Transverse colon (tissue), 4 donors: ENCODE data around the gene WT1. TPM values are rescaled to one million over a fixed set of nuclear protein-coding genes. Genes with fewer than 3 reads are reported as not detected.

Experiments
- DNase-seq: peaks from one replicate; pipeline ENCODE4 v3.0.0-alpha.2; 2019
- H3K27ac ChIP-seq, 4 donors: fragments of 200-600 bp; sonication (generic); 2 replicates each; pipeline ENCODE4 v1.5.1; 2016 to 2018; ENCODE audit warnings: inconsistent platforms in 4 of 4
- H3K27me3 ChIP-seq: fragments of 200-600 bp; sonication (generic); 2 replicates; pipeline ENCODE4 v1.5.1; 2017; ENCODE audit warnings: inconsistent platforms
- H3K36me3 ChIP-seq, 4 donors: fragments of 200-600 bp; sonication (generic); 2 replicates each; pipeline ENCODE4 v1.5.1; 2017 to 2019; ENCODE audit warnings: inconsistent platforms in 4 of 4
- H3K4me1 ChIP-seq, 4 donors: fragments of 200-600 bp; sonication (generic); 2 replicates each; pipeline ENCODE4 v1.5.1; 2017 to 2020; ENCODE audit warnings: inconsistent platforms in 4 of 4
- H3K4me3 ChIP-seq, 4 donors: fragments of 200-600 bp; sonication (generic); 1 replicate in 1 of 4; 2 replicates in 3 of 4; pipeline versions ENCODE4 v1.5.1 to v1.6.1; 2017 to 2019; ENCODE audit warnings: inconsistent platforms in 4 of 4
- H3K9me3 ChIP-seq, 2 donors: fragments of 200-600 bp; sonication (generic); 2 replicates each; pipeline ENCODE4 v1.5.1; 2017 to 2019; ENCODE audit warnings: inconsistent platforms in 2 of 2
- CTCF ChIP-seq, 5 experiments: fragments of 200-600 bp in 3 of 5; fragments of 450-650 bp in 2 of 5; sonication (generic) in 3 of 5; IDR thresholded peaks; 1 replicate in 2 of 5; 2 replicates in 3 of 5; pipeline ENCODE4 v1.5.1; 2016 to 2017; ENCODE audit warnings: antibody characterized with exemption in 5 of 5, inconsistent platforms in 3 of 5, mild to moderate bottlenecking in 2 of 5, moderate library complexity in 1 of 5
- EP300 ChIP-seq: sonication (generic); formaldehyde crosslinking; IDR thresholded peaks from one replicate; pipeline ENCODE4 v1.6.1; 2017; ENCODE audit warnings: antibody characterized with exemption, low read depth
- POLR2A ChIP-seq: fragments of 450-650 bp; IDR thresholded peaks from one replicate; pipeline ENCODE4 v1.6.1; 2016; ENCODE audit warnings: antibody characterized with exemption, mild to moderate bottlenecking, moderate library complexity
- POLR2AphosphoS5 ChIP-seq, 3 donors: sonication (generic); formaldehyde crosslinking; IDR thresholded peaks; one replicate each; pipeline ENCODE4 v1.6.1; 2016; ENCODE audit warnings: antibody characterized with exemption in 3 of 3
- WGBS, 2 donors: methylation state at CpG; one replicate each; pipeline ENCODE4 v1.1.5; 2018; ENCODE audit warnings: low coverage in 1 of 2; 5-methylcytosine and 5-hydroxymethylcytosine counted together
- in situ Hi-C, 4 donors: fragments of 200-750 bp; cut with MboI; loops; one replicate each; pipeline versions ENCODE4 v1.15.0 to v1.15.1; 2017; ENCODE audit warnings: low sequenced_read_pairs in 3 of 4, low pct_ligation_motif_present in 1 of 4, low pct_unique_long_range_greater_than_20kb in 1 of 4
- intact Hi-C: fragments of 100-400 bp; cut with DNase I; formaldehyde crosslinking; loops from one replicate; pipeline ENCODE4 v1.15.1; 2023; ENCODE audit warnings: low total_unique reads
- total RNA-seq, 4 donors: library from RNA; depleted of rRNA; stranded (reverse); fragments of >200 nt; gene quantifications; one replicate each; pipeline ENCODE4 v1.1.0, GENCODE V29; 2016

The WT1 gene
- total RNA-seq, 4 donors from 2014 or later: 0.55 to 3.0 (median 0.95) TPM; not detected in 1

- Histone ChIP-seq H3K9me3 (no peaks in the 10 kb centered on the region), H3K4me3 (no peak overlapping the region), H3K4me1 (peaks cover 0 to 7% (median 2%) of the 10 kb centered on the region in 4 donors), H3K36me3 (no peaks in the 10 kb centered on the region), H3K27me3 (no peaks in the 10 kb centered on the region), H3K27ac (no peak overlapping the region)
- in situ Hi-C loops: no loop called here
- TF ChIP-seq POLR2AphosphoS5 (IDR thresholded peaks at IDR 0.05) (no peak), POLR2A (no peak), EP300 (no peak), CTCF (IDR thresholded peaks at IDR 0.05) (no peak)
- intact Hi-C loops: no loop called here
- 82 to 84% methylated on average over 3 of the region's 3 CpGs for WGBS, 2 donors
- DNase-seq: no peak
Measured at GRCh38 chr11:32391479-32391878, 43.9 kb downstream of the WT1 start.

GRCh38 chr11:32390712-32391111, 44.6 kb downstream of the WT1 start:
- peaks cover 0 to 9% (median 2%) of the 10 kb centered on the region in 4 donors for H3K4me1 ChIP-seq
- H3K27me3 ChIP-seq: no peaks in the 10 kb centered on the region
- intact Hi-C loops: no loop called here
- no peaks in the 10 kb centered on the region for H3K9me3 ChIP-seq
- no peak overlapping the region for H3K27ac ChIP-seq
- no peak for DNase-seq
- no peaks in the 10 kb centered on the region for H3K36me3 ChIP-seq
- TF ChIP-seq EP300 (no peak), CTCF (IDR thresholded peaks at IDR 0.05) (no peak), POLR2A (no peak), POLR2AphosphoS5 (IDR thresholded peaks at IDR 0.05) (no peak)
- in situ Hi-C loops: no loop called here
- 75 to 83% methylated on average over 1 of the region's 1 CpG for WGBS, 2 donors
- H3K4me3 ChIP-seq: no peak overlapping the region

GRCh38 chr11:32388871-32389770, 46.2 kb downstream of the WT1 start:
- no peak overlapping the region for H3K27ac ChIP-seq
- intact Hi-C loops: no loop called here
- no peak for DNase-seq
- in situ Hi-C loops: no loop called here
- H3K4me3 ChIP-seq: no peak overlapping the region
- 71 to 80% methylated on average over 3 to 10 of the region's 10 CpGs for WGBS, 2 donors
- no peaks in the 10 kb centered on the region for H3K36me3 ChIP-seq
- TF ChIP-seq POLR2AphosphoS5 (IDR thresholded peaks at IDR 0.05) (no peak), CTCF (IDR thresholded peaks at IDR 0.05) (no peak), POLR2A (no peak), EP300 (no peak)
- H3K27me3 ChIP-seq: no peaks in the 10 kb centered on the region
- H3K9me3 ChIP-seq: no peaks in the 10 kb centered on the region
- H3K4me1 ChIP-seq: peaks cover 0 to 9% (median 2%) of the 10 kb centered on the region in 4 donors

GRCh38 chr11:32388365-32388764, 47.0 kb downstream of the WT1 start:
- Histone ChIP-seq H3K4me1 (peaks cover 0 to 9% (median 2%) of the 10 kb centered on the region in 4 donors), H3K27ac (no peak overlapping the region), H3K4me3 (no peak overlapping the region), H3K27me3 (no peaks in the 10 kb centered on the region), H3K36me3 (no peaks in the 10 kb centered on the region), H3K9me3 (no peaks in the 10 kb centered on the region)
- no peak for DNase-seq
- in situ Hi-C loops (no loop called here), intact Hi-C loops (no loop called here)
- 50 to 63% methylated on average over 2 to 4 of the region's 4 CpGs for WGBS, 2 donors
- TF ChIP-seq POLR2A (no peak), EP300 (no peak), POLR2AphosphoS5 (IDR thresholded peaks at IDR 0.05) (no peak), CTCF (IDR thresholded peaks at IDR 0.05) (no peak)
